ENCODE measurements around the gene NRXN3. TPM values are rescaled to one million over a fixed set of nuclear protein-coding genes. Genes with fewer than 3 reads are reported as not detected.

NRXN3 gene
- total and polyA plus RNA-seq, 4 donors: 0.07 to 1.2 (median 0.23) TPM

DNA sequence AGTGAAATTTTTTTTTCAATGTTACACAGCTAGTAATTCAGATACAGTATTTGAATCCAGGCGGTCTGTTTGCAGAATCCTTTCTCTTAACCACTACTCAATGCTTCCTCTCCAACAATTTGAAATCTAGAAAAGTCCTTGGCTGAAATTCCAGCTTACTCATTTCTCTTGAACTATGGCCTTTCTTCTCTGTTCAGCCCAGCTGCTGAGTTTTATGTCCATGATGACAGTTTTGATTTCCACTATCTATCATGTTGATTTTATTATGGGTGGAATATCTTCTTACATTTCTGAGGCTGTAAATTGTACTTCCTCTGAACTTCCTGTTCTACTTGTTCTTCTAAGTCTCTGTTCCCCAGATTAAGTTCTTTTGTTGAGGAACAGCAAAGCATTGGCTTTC, 1725.8 kb downstream of the NRXN3 start (continued):
- TF ChIP-seq FOXA1 (IDR thresholded peaks at IDR 0.05): no peak
- TF ChIP-seq, protein P1, sequence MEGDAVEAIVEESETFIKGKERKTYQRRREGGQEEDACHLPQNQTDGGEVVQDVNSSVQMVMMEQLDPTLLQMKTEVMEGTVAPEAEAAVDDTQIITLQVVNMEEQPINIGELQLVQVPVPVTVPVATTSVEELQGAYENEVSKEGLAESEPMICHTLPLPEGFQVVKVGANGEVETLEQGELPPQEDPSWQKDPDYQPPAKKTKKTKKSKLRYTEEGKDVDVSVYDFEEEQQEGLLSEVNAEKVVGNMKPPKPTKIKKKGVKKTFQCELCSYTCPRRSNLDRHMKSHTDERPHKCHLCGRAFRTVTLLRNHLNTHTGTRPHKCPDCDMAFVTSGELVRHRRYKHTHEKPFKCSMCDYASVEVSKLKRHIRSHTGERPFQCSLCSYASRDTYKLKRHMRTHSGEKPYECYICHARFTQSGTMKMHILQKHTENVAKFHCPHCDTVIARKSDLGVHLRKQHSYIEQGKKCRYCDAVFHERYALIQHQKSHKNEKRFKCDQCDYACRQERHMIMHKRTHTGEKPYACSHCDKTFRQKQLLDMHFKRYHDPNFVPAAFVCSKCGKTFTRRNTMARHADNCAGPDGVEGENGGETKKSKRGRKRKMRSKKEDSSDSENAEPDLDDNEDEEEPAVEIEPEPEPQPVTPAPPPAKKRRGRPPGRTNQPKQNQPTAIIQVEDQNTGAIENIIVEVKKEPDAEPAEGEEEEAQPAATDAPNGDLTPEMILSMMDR (IDR thresholded peaks at IDR 0.05; ENCODE audit: low read depth, low read length, missing input control): no peak
- TF ChIP-seq, protein P2, sequence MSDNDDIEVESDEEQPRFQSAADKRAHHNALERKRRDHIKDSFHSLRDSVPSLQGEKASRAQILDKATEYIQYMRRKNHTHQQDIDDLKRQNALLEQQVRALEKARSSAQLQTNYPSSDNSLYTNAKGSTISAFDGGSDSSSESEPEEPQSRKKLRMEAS (IDR thresholded peaks at IDR 0.05): no peak
- no peak for TF ChIP-seq EGR1 (IDR thresholded peaks at IDR 0.05; ENCODE audit: low read depth in 2 of 2)

DNA sequence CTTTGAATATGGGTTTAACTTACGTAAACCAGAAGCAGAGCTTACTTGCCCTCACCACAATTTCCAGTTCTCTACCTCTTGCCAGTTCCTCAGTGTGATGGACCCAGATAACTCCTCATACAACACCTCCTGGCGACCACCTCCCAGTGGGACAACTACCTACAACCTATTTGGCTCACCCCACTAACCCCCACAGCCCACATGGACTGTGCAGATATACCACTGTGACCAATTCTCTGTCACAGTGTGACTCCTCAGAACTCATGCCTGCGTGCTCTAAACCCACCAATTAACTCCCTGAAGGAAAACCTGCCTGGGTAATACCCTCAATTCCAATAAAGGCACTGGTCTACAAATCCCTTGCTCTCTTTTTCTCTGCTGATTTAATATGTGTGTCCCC, 1729.4 kb downstream of the NRXN3 start:
- no peaks in the 10 kb centered on the region for H3K27me3 ChIP-seq (ENCODE audit: control insufficient read depth in 4 of 4, insufficient read depth in 4 of 4, low read length in 3 of 4)
- no peak for DNase-seq (ENCODE audit: low spot score)
- H3K4me3 ChIP-seq (ENCODE audit: low read depth in 1 of 3, low read length in 3 of 3): no peak overlapping the region
- WGBS: 77% methylated on average over 3 of the region's 3 CpGs
- no peak overlapping the region for H3K9ac ChIP-seq (ENCODE audit: low read depth in 1 of 2, low read length in 2 of 2)
- H3K27ac ChIP-seq (ENCODE audit: low read depth in 1 of 2, low read length in 2 of 2): no peak overlapping the region
- no peak for TF ChIP-seq EGR1 (IDR thresholded peaks at IDR 0.05; ENCODE audit: low read depth in 2 of 2)
- TF ChIP-seq TAF1 (conservative IDR thresholded peaks at IDR 0.05): no peak
- TF ChIP-seq, protein P3, sequence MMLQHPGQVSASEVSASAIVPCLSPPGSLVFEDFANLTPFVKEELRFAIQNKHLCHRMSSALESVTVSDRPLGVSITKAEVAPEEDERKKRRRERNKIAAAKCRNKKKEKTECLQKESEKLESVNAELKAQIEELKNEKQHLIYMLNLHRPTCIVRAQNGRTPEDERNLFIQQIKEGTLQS (IDR thresholded peaks at IDR 0.05): no peak
- TF ChIP-seq, protein P4, sequence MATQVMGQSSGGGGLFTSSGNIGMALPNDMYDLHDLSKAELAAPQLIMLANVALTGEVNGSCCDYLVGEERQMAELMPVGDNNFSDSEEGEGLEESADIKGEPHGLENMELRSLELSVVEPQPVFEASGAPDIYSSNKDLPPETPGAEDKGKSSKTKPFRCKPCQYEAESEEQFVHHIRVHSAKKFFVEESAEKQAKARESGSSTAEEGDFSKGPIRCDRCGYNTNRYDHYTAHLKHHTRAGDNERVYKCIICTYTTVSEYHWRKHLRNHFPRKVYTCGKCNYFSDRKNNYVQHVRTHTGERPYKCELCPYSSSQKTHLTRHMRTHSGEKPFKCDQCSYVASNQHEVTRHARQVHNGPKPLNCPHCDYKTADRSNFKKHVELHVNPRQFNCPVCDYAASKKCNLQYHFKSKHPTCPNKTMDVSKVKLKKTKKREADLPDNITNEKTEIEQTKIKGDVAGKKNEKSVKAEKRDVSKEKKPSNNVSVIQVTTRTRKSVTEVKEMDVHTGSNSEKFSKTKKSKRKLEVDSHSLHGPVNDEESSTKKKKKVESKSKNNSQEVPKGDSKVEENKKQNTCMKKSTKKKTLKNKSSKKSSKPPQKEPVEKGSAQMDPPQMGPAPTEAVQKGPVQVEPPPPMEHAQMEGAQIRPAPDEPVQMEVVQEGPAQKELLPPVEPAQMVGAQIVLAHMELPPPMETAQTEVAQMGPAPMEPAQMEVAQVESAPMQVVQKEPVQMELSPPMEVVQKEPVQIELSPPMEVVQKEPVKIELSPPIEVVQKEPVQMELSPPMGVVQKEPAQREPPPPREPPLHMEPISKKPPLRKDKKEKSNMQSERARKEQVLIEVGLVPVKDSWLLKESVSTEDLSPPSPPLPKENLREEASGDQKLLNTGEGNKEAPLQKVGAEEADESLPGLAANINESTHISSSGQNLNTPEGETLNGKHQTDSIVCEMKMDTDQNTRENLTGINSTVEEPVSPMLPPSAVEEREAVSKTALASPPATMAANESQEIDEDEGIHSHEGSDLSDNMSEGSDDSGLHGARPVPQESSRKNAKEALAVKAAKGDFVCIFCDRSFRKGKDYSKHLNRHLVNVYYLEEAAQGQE (IDR thresholded peaks at IDR 0.05): no peak
- TF ChIP-seq HNF4G (IDR thresholded peaks at IDR 0.05): no peak
- no peak for TF ChIP-seq FOXA1 (IDR thresholded peaks at IDR 0.05)
- no peak for TF ChIP-seq NR2F2 (IDR thresholded peaks at IDR 0.05)
- no peaks in the 10 kb centered on the region for H3K9me3 ChIP-seq (ENCODE audit: control insufficient read depth in 4 of 4, low read length in 3 of 4)
- H3K4me1 ChIP-seq (ENCODE audit: control insufficient read depth in 4 of 4, insufficient read depth in 4 of 4, low read length in 3 of 4): no peaks in the 10 kb centered on the region
- H3K36me3 ChIP-seq (ENCODE audit: control insufficient read depth in 4 of 4, insufficient read depth in 3 of 4, low read depth in 1 of 4, low read length in 3 of 4): no peaks in the 10 kb centered on the region

DNA sequence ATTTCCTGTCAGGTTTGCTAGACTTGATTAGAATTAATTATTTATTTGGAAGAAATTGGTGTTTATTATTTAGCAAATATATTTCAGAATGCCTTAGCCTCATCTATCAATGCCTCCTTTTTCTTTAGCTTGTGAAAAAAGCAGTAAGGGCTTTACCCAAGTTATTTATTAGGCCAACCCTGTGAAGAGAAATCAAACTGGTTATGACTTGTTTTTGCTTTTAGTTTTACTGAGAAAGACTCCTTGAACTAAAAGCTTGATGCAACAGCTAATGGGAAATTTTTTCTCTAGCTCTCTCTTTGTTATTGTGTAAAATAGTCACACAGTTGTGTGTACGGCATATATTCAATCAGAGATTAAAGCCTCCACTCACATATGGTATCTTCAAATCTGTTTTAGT, 1734.3 kb downstream of the NRXN3 start:
- no peak for DNase-seq (ENCODE audit: low spot score)
- WGBS: 91% methylated on average over 1 of the region's 1 CpG
- no peak overlapping the region for H3K27ac ChIP-seq (ENCODE audit: low read depth in 1 of 2, low read length in 2 of 2)
- H3K9ac ChIP-seq (ENCODE audit: low read depth in 1 of 2, low read length in 2 of 2): no peak overlapping the region
- H3K4me3 ChIP-seq (ENCODE audit: low read depth in 1 of 3, low read length in 3 of 3): no peak overlapping the region
- H3K4me1 ChIP-seq (ENCODE audit: control insufficient read depth in 4 of 4, insufficient read depth in 4 of 4, low read length in 3 of 4): no peaks in the 10 kb centered on the region
- no peaks in the 10 kb centered on the region for H3K36me3 ChIP-seq (ENCODE audit: control insufficient read depth in 4 of 4, insufficient read depth in 3 of 4, low read depth in 1 of 4, low read length in 3 of 4)
- no peaks in the 10 kb centered on the region for H3K9me3 ChIP-seq (ENCODE audit: control insufficient read depth in 4 of 4, low read length in 3 of 4)
- no peaks in the 10 kb centered on the region for H3K27me3 ChIP-seq (ENCODE audit: control insufficient read depth in 4 of 4, insufficient read depth in 4 of 4, low read length in 3 of 4)
- TF ChIP-seq RAD21 (IDR thresholded peaks at IDR 0.05) (no peak), RXRA (IDR thresholded peaks at IDR 0.05) (no peak), NR2F2 (IDR thresholded peaks at IDR 0.05) (no peak), SP1 (IDR thresholded peaks at IDR 0.05) (no peak), HNF4A (conservative IDR thresholded peaks at IDR 0.05) (no peak), EGR1 (IDR thresholded peaks at IDR 0.05; ENCODE audit: low read depth in 2 of 2) (no peak), GABPA (IDR thresholded peaks at IDR 0.05 in 1 of 2, conservative IDR thresholded peaks at IDR 0.05 in 1 of 2) (no peak)
- TF ChIP-seq, protein P2 (IDR thresholded peaks at IDR 0.05): no peak
- TF ChIP-seq, protein P1 (IDR thresholded peaks at IDR 0.05; ENCODE audit: low read depth, low read length, missing input control): no peak
- TF ChIP-seq, protein P5, sequence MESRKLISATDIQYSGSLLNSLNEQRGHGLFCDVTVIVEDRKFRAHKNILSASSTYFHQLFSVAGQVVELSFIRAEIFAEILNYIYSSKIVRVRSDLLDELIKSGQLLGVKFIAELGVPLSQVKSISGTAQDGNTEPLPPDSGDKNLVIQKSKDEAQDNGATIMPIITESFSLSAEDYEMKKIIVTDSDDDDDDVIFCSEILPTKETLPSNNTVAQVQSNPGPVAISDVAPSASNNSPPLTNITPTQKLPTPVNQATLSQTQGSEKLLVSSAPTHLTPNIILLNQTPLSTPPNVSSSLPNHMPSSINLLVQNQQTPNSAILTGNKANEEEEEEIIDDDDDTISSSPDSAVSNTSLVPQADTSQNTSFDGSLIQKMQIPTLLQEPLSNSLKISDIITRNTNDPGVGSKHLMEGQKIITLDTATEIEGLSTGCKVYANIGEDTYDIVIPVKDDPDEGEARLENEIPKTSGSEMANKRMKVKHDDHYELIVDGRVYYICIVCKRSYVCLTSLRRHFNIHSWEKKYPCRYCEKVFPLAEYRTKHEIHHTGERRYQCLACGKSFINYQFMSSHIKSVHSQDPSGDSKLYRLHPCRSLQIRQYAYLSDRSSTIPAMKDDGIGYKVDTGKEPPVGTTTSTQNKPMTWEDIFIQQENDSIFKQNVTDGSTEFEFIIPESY (IDR thresholded peaks at IDR 0.05): no peak
- TF ChIP-seq, protein P4 (IDR thresholded peaks at IDR 0.05): no peak
